ENCODE results near the gene CSN2.

CSN2 gene

GRCh38 chr4:69991016-69991415 lies 25.5 kb upstream of the CSN2 start:
- TF ChIP-seq ZFX (IDR thresholded peaks at IDR 0.05) (no peak), CTCF (conservative IDR thresholded peaks at IDR 0.05) (no peak)

GRCh38 chr4:69986663-69987062 lies 21.1 kb upstream of the CSN2 start:
- TF ChIP-seq ZFX (IDR thresholded peaks at IDR 0.05) = no peak
- no peak for TF ChIP-seq CTCF (conservative IDR thresholded peaks at IDR 0.05)
- H3K27ac ChIP-seq = no peak overlapping the region

More at GRCh38 chr4:69991016-69991415, 25.5 kb upstream of the CSN2 start:
- no peak overlapping the region for H3K27ac ChIP-seq

- TF ChIP-seq CTCF (conservative IDR thresholded peaks at IDR 0.05) (no peak), ZFX (IDR thresholded peaks at IDR 0.05) (no peak)
These were observed 18.5 kb upstream of the CSN2 start for GRCh38 chr4:69984030-69984443.

GRCh38 chr4:69977582-69977981 lies 12.1 kb upstream of the CSN2 start:
- H3K27ac ChIP-seq = no peak overlapping the region
- TF ChIP-seq ZFX (IDR thresholded peaks at IDR 0.05) (no peak), CTCF (conservative IDR thresholded peaks at IDR 0.05) (no peak)

More at GRCh38 chr4:69984030-69984443, 18.5 kb upstream of the CSN2 start:
- H3K27ac ChIP-seq = peak overlapping the region; percentile 77

GRCh38 chr4:69974631-69975030 lies 9.1 kb upstream of the CSN2 start:
- TF ChIP-seq ZFX (IDR thresholded peaks at IDR 0.05) = no peak
- TF ChIP-seq CTCF (conservative IDR thresholded peaks at IDR 0.05) = no peak
- H3K27ac ChIP-seq = no peak overlapping the region

- H3K27ac ChIP-seq = no peak overlapping the region
- TF ChIP-seq CTCF (conservative IDR thresholded peaks at IDR 0.05) (no peak), ZFX (IDR thresholded peaks at IDR 0.05) (no peak)
These were observed 4.5 kb upstream of the CSN2 start for GRCh38 chr4:69970071-69970470.

- no peak overlapping the region for H3K27ac ChIP-seq
- no peak for TF ChIP-seq ZFX (IDR thresholded peaks at IDR 0.05)
- TF ChIP-seq CTCF (conservative IDR thresholded peaks at IDR 0.05) = no peak
These were observed 8.3 kb downstream of the CSN2 start for GRCh38 chr4:69957209-69957608.
